Smooth muscle cell (in vitro differentiated cells): ENCODE results near the gene ADAM12. TPM values are rescaled to one million over a fixed set of nuclear protein-coding genes. Genes with fewer than 3 reads are reported as not detected.

Experiments used
- DNase-seq: peaks from one replicate; lab custom pipeline; 2025; ENCODE audit not compliant: unreplicated experiment; lab: John Stamatoyannopoulos, UW
- H2AFZ ChIP-seq: fragments of 200-600 bp; sonication (generic); 2 replicates; pipeline ENCODE4 v1.6.0; 2016; ENCODE audit warnings: antibody characterized with exemption, low read depth, mild to moderate bottlenecking
- H3F3A ChIP-seq: fragments of 200-600 bp; sonication (generic); 2 replicates; pipeline ENCODE4 v1.6.0; 2017; ENCODE audit warnings: antibody characterized with exemption, low read depth
- H3K27ac ChIP-seq: fragments of 200-600 bp; sonication (generic); 2 replicates; pipeline ENCODE4 v1.5.1; 2016; ENCODE audit warnings: low read depth, mild to moderate bottlenecking
- H3K27me3 ChIP-seq: fragments of 200-600 bp; sonication (generic); 2 replicates; pipeline ENCODE4 v1.6.1; 2016; ENCODE audit warnings: low read depth, mild to moderate bottlenecking
- H3K36me3 ChIP-seq: fragments of 200-600 bp; sonication (generic); 2 replicates; pipeline ENCODE4 v1.5.1; 2016; ENCODE audit warnings: low read depth
- H3K4me1 ChIP-seq: fragments of 200-600 bp; sonication (generic); 2 replicates; pipeline ENCODE4 v1.5.1; 2016; ENCODE audit warnings: low read depth
- H3K4me2 ChIP-seq: fragments of 200-600 bp; sonication (generic); 2 replicates; pipeline ENCODE4 v1.6.0; 2016; ENCODE audit warnings: mild to moderate bottlenecking
- H3K4me3 ChIP-seq: fragments of 200-600 bp; sonication (generic); 2 replicates; pipeline ENCODE4 v1.5.1; 2016; ENCODE audit warnings: mild to moderate bottlenecking
- H3K79me2 ChIP-seq: fragments of 200-600 bp; sonication (generic); 2 replicates; pipeline ENCODE4 v1.6.0; 2016; ENCODE audit warnings: low read depth, mild to moderate bottlenecking
- H3K9ac ChIP-seq: fragments of 200-600 bp; sonication (generic); 2 replicates; pipeline ENCODE4 v1.6.0; 2016; ENCODE audit warnings: low read depth
- H3K9me3 ChIP-seq: fragments of 200-600 bp; sonication (generic); replicated peaks from 2 replicates; pipeline ENCODE4 v1.5.1; 2016; ENCODE audit warnings: low read depth
- H4K20me1 ChIP-seq: fragments of 200-600 bp; sonication (generic); 2 replicates; pipeline ENCODE4 v1.6.0; 2016; ENCODE audit warnings: low read depth
- WGBS: methylation state at CpG from one replicate; pipeline ENCODE4 v1.1.7; 2016; ENCODE audit warnings: low lambda C conversion rate; 5-methylcytosine and 5-hydroxymethylcytosine counted together
- polyA plus RNA-seq: library from polyadenylated mRNA; unstranded; fragments of >200 nt; fragmentation: Nextera tagmentation; extraction: Ambion mirVana; gene quantifications from 2 replicates; pipeline ENCODE4 v1.2.1, GENCODE V29; 2016
- total RNA-seq: library from RNA; depleted of rRNA; stranded (reverse); fragments of >200 nt; gene quantifications from 2 replicates; pipeline ENCODE4 v1.2.3, GENCODE V29; 2014
- TF ChIP-seq, protein P1 (sequence below): fragments of 200-600 bp; sonication (generic); IDR thresholded peaks from 2 replicates; pipeline ENCODE4 v1.5.1; 2017; ENCODE audit warnings: borderline replicate concordance, mild to moderate bottlenecking, antibody characterized with exemption; ENCODE audit not compliant: insufficient read depth, poor library complexity, severe bottlenecking

The ADAM12 gene
- total and polyA plus RNA-seq, 2 experiments from 2014 or later: 40.0 to 54.3 TPM

DNA sequence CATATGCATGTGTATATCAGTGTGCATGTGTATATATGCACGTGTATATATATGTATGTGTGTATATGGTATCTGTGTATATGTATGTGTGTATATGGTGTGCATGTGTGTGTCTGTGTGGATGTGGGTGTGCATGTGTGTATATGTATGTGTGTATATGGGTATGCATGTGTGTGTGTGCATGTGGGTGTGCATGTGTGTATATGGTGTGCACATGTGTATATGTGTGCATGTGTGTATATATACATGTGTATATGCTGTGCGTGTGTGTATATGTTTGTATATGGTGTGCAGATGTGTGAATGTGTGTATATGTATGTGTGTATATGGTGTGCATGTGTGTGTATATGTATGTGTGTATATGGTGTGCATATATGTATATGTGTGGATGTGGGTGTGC is 245.2 kb downstream of the ADAM12 start:
- H4K20me1 ChIP-seq: no peaks in the 10 kb centered on the region

DNA sequence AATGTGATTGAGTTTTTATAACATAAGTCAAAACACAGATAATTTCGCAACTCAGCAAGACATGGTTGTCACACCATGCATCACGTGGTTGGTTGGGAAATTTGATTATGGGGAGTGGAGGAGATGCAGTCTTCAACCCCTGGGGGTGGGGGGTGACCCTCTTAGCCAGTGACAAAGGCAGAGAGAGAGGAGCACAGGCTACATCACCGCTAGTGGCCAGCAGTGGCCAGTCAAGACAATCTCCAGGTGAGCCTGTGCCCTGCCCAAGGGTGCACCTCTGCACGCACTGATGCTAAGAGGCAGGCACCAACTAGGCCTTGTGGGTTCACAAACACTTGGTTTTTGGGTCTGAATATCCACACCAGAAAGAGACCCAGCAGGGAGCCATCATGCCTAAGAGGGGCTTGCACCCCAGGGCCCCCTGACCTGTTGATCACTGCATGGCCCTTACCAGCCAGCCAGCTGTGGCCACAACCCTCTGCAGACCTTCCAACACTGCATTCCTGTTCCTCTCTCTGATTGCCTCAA is 247.5 kb downstream of the ADAM12 start:
- DNase-seq: no peak

More for the DNA sequence above, 245.2 kb downstream of the ADAM12 start:
- DNase-seq: no peak
- Histone ChIP-seq H3K4me2 (no peak overlapping the region), H3K79me2 (peaks cover 7% of the 10 kb centered on the region), H3K9me3 (no peaks in the 10 kb centered on the region), H3K36me3 (no peaks in the 10 kb centered on the region), H3K4me1 (peaks cover 14% of the 10 kb centered on the region), H3K4me3 (no peak overlapping the region), H3F3A (peaks cover 25% of the 10 kb centered on the region), H3K27ac (no peak overlapping the region), H2AFZ (no peak overlapping the region), H3K9ac (no peak overlapping the region), H3K27me3 (no peaks in the 10 kb centered on the region)
- TF ChIP-seq, protein P1, sequence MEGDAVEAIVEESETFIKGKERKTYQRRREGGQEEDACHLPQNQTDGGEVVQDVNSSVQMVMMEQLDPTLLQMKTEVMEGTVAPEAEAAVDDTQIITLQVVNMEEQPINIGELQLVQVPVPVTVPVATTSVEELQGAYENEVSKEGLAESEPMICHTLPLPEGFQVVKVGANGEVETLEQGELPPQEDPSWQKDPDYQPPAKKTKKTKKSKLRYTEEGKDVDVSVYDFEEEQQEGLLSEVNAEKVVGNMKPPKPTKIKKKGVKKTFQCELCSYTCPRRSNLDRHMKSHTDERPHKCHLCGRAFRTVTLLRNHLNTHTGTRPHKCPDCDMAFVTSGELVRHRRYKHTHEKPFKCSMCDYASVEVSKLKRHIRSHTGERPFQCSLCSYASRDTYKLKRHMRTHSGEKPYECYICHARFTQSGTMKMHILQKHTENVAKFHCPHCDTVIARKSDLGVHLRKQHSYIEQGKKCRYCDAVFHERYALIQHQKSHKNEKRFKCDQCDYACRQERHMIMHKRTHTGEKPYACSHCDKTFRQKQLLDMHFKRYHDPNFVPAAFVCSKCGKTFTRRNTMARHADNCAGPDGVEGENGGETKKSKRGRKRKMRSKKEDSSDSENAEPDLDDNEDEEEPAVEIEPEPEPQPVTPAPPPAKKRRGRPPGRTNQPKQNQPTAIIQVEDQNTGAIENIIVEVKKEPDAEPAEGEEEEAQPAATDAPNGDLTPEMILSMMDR: no peak
- WGBS: 100% methylated on average over 2 of the region's 2 CpGs

DNA sequence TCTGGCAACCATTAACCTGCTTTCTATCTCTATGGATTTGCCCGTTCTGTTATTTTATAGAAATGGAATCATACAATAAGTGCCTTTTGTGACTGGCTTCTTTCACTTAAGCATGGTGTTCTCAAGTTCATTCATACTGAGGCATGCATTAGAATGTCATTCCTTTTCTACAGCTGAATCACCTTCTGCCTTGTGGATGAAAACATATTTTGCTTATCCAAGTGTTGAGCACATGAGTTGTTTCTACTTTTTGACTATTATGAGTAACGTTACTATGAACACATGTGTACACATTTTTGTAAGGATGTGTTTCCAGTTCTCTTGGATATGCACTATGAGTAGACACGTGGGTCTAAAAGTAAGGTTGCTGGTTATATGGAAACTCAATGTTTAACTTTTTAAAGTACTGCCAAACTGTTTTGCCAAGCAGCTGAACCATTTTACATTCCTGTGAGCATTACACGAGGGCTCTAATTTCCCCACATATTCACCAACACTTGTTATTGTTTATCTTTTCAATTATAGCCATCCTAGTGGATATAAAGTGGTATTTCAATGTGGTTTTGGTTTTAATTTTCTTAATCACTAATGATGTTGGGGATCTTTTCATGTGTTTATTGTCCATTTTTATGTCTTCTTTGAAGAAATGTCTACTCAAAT is 250.6 kb downstream of the ADAM12 start:
- H3K79me2 ChIP-seq: peaks cover 12% of the 10 kb centered on the region
- H3K4me2 ChIP-seq: no peak overlapping the region
- H4K20me1 ChIP-seq: no peaks in the 10 kb centered on the region
- 75% methylated on average over 4 of the region's 4 CpGs for WGBS
- no peak overlapping the region for H2AFZ ChIP-seq
- no peak overlapping the region for H3K4me3 ChIP-seq
- no peaks in the 10 kb centered on the region for H3K9me3 ChIP-seq
- H3K36me3 ChIP-seq: peaks cover 3% of the 10 kb centered on the region
- peaks cover 3% of the 10 kb centered on the region for H3F3A ChIP-seq
- no peaks in the 10 kb centered on the region for H3K27me3 ChIP-seq
- TF ChIP-seq, protein P1: no peak
- H3K4me1 ChIP-seq: peaks cover 14% of the 10 kb centered on the region
- no peak for DNase-seq
- H3K27ac ChIP-seq: peak overlapping the region; percentile 15
- H3K9ac ChIP-seq: no peak overlapping the region

More for the DNA sequence above, 247.5 kb downstream of the ADAM12 start:
- Histone ChIP-seq H2AFZ (no peak overlapping the region), H3K27ac (no peak overlapping the region), H3K9me3 (no peaks in the 10 kb centered on the region), H3K4me1 (no peaks in the 10 kb centered on the region), H3K79me2 (peaks cover 12% of the 10 kb centered on the region), H3K27me3 (no peaks in the 10 kb centered on the region), H3K4me3 (no peak overlapping the region), H3K36me3 (peaks cover 3% of the 10 kb centered on the region), H3K4me2 (no peak overlapping the region), H3F3A (peaks cover 7% of the 10 kb centered on the region), H3K9ac (no peak overlapping the region), H4K20me1 (no peaks in the 10 kb centered on the region)
- 88% methylated on average over 4 of the region's 4 CpGs for WGBS
- TF ChIP-seq, protein P1: no peak
